NB4 (cell line): ENCODE results near the gene INO80D.
"Not testable (repeated sequence)": the region's sequence is repeated elsewhere in the genome, so short reads cannot be mapped to it uniquely, and the experiment has no call there.

Experiments
- DNase-seq: peaks from one replicate; pipeline ENCODE4 v3.0.0; 2010; ENCODE audit warnings: low read depth
- H3K4me3 ChIP-seq: one replicate; pipeline ENCODE4 v1.5.1; 2011; ENCODE audit warnings: mild to moderate bottlenecking, low read depth, low read length, moderate library complexity
- CTCF ChIP-seq: IDR thresholded peaks from one replicate; pipeline ENCODE4 v1.5.1; 2012; ENCODE audit warnings: low read depth, low read length
- MYC ChIP-seq: IDR thresholded peaks from 2 replicates; pipeline ENCODE4 v1.6.1; 2011; ENCODE audit warnings: low read depth, low read length
- POLR2A ChIP-seq: IDR thresholded peaks from 2 replicates; pipeline ENCODE4 v1.6.1; 2011; ENCODE audit warnings: mild to moderate bottlenecking; ENCODE audit not compliant: insufficient read length; ENCODE audit errors: extremely low read depth
- TF ChIP-seq, protein P1 (sequence below): IDR thresholded peaks from 2 replicates; pipeline ENCODE4 v1.6.1; 2011; ENCODE audit warnings: low read depth, low read length

Gene INO80D

GRCh38 chr2:206080927-206081326 is 5.0 kb downstream of the INO80D start:
- no peak for DNase-seq
- TF ChIP-seq MYC (no peak), POLR2A (no peak)
- H3K4me3 ChIP-seq: no peak overlapping the region

- TF ChIP-seq, protein P1, sequence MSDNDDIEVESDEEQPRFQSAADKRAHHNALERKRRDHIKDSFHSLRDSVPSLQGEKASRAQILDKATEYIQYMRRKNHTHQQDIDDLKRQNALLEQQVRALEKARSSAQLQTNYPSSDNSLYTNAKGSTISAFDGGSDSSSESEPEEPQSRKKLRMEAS: no peak
- TF ChIP-seq CTCF (no peak), MYC (no peak), POLR2A (no peak)
- no peak overlapping the region for H3K4me3 ChIP-seq
- DNase-seq: no peak
Observed at GRCh38 chr2:206079699-206080465, 6.1 kb downstream of the INO80D start.

DNA sequence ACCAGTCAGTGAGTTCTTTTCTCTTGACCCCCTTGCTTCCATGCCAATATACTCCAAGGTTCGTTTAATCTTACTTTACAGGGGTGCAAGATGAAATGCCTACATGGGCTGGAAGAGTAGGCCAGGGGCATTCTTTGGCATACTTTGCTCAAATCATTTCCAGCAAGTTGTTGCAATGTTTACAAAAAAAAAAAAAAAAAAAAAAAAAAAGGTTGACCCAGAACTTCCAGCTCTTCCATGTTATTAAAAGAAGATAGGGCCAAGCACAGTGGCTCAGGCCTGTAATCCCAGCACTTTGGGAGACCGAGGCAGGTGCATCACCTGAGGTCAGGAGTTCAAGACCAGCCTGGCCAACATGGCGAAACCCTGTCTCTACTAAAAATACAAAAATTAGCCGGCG is 8.1 kb downstream of the INO80D start:
- not testable (repeated sequence) for H3K4me3 ChIP-seq, DNase-seq

- no peak for DNase-seq
- no peak for TF ChIP-seq CTCF
- no peak for TF ChIP-seq MYC
- TF ChIP-seq, protein P1: no peak
- TF ChIP-seq POLR2A: no peak
- H3K4me3 ChIP-seq: no peak overlapping the region
Observed at GRCh38 chr2:206075113-206075512, 10.9 kb downstream of the INO80D start.

DNA sequence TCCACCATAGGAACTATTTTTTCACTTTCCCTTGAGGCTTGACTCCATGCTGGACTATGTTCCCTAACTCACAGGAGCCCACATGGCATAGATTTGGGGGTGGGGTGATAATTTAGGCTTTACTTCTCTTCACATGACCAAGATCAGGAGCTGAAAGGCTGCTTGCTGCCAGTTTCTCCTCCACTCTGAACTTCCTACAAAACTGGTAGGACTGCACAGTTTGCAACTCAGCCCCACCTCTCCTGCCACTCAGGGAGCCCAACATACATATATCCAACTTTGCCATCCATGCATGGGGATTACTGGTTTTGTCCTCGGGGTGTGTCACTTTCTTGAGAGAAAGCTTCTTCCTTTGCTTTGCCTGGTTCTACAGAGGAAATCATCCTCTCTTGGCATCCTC is 14.2 kb downstream of the INO80D start:
- no peak overlapping the region for H3K4me3 ChIP-seq
- TF ChIP-seq, protein P1: no peak
- TF ChIP-seq MYC (no peak), POLR2A (no peak), CTCF (no peak)
- no peak for DNase-seq

- no peak for DNase-seq
- TF ChIP-seq, protein P1: no peak
- TF ChIP-seq MYC: no peak
- TF ChIP-seq POLR2A: no peak
- TF ChIP-seq CTCF: no peak
- no peak overlapping the region for H3K4me3 ChIP-seq
Observed at GRCh38 chr2:206069417-206069816, 16.6 kb downstream of the INO80D start.

- no peak overlapping the region for H3K4me3 ChIP-seq
- TF ChIP-seq, protein P1: no peak
- TF ChIP-seq MYC: no peak
- TF ChIP-seq POLR2A: no peak
- TF ChIP-seq CTCF: no peak
- DNase-seq: no peak
Observed at GRCh38 chr2:206068207-206068606, 17.8 kb downstream of the INO80D start.
